HG02884 (cell line): ENCODE data around the gene RSPRY1.
"Not testable (repeated sequence)": the region's sequence is repeated elsewhere in the genome, so short reads cannot be mapped to it uniquely, and the experiment has no call there.

Experiments
- ATAC-seq: cut with Tn5 transposase; IDR thresholded peaks from one replicate; pipeline ENCODE4 v1.9.1; 2021; ENCODE audit warnings: mild to moderate bottlenecking, moderate library complexity; ENCODE audit not compliant: unreplicated experiment

RSPRY1 gene

GRCh38 chr16:57268804-57269800 lies 83.0 kb downstream of the RSPRY1 start:
- no peak for ATAC-seq

- no peak for ATAC-seq
Measured at GRCh38 chr16:57270221-57271062, 84.3 kb downstream of the RSPRY1 start.

- ATAC-seq: no peak
Measured at GRCh38 chr16:57271063-57271345, 84.9 kb downstream of the RSPRY1 start.

GRCh38 chr16:57271867-57272495 lies 85.9 kb downstream of the RSPRY1 start:
- no peak for ATAC-seq

GRCh38 chr16:57273359-57273758 lies 87.2 kb downstream of the RSPRY1 start:
- no peak for ATAC-seq

- ATAC-seq: no peak
Measured at GRCh38 chr16:57273826-57274225, 87.7 kb downstream of the RSPRY1 start.

GRCh38 chr16:57275946-57276345 lies 89.8 kb downstream of the RSPRY1 start:
- ATAC-seq: not testable (repeated sequence)

- ATAC-seq: no peak
Measured at GRCh38 chr16:57276596-57276995, 90.5 kb downstream of the RSPRY1 start.

GRCh38 chr16:57277586-57277985 lies 91.5 kb downstream of the RSPRY1 start:
- ATAC-seq: no peak

- ATAC-seq: no peak
Measured at GRCh38 chr16:57278494-57278893, 92.4 kb downstream of the RSPRY1 start.

GRCh38 chr16:57279780-57280638 lies 93.9 kb downstream of the RSPRY1 start:
- no peak for ATAC-seq

- no peak for ATAC-seq
Measured at GRCh38 chr16:57281791-57282190, 95.7 kb downstream of the RSPRY1 start.

- no peak for ATAC-seq
Measured at GRCh38 chr16:57282510-57283213, 96.5 kb downstream of the RSPRY1 start.

- no peak for ATAC-seq
Measured at GRCh38 chr16:57283214-57283958, 97.3 kb downstream of the RSPRY1 start.

GRCh38 chr16:57283959-57284208 lies 97.8 kb downstream of the RSPRY1 start:
- no peak for ATAC-seq

GRCh38 chr16:57284209-57284951 lies 98.3 kb downstream of the RSPRY1 start, which contains the start of gene PLLP:
Gene PLLP (minus strand): TSS chr16:57284672. CDS start chr16:57284540, 132 bp downstream.
- no peak for ATAC-seq

GRCh38 chr16:57284952-57285363 lies 98.8 kb downstream of the RSPRY1 start:
- ATAC-seq: no peak

GRCh38 chr16:57285379-57285778 lies 99.2 kb downstream of the RSPRY1 start:
- no peak for ATAC-seq
